AG09319 (cell line): ENCODE data around the gene GRPEL2.

ENCODE experiments used
- DNase-seq: peaks from one replicate; pipeline ENCODE4 v3.0.0-alpha.2; 2010; ENCODE audit warnings: low read depth; ENCODE audit errors: extremely low read depth
- CTCF ChIP-seq: IDR thresholded peaks from 2 replicates; pipeline ENCODE4 v1.5.1; 2011; ENCODE audit warnings: low read depth, mild to moderate bottlenecking, inconsistent platforms, low read length, moderate library complexity

GRPEL2 gene, protein sequence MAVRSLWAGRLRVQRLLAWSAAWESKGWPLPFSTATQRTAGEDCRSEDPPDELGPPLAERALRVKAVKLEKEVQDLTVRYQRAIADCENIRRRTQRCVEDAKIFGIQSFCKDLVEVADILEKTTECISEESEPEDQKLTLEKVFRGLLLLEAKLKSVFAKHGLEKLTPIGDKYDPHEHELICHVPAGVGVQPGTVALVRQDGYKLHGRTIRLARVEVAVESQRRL

DNA sequence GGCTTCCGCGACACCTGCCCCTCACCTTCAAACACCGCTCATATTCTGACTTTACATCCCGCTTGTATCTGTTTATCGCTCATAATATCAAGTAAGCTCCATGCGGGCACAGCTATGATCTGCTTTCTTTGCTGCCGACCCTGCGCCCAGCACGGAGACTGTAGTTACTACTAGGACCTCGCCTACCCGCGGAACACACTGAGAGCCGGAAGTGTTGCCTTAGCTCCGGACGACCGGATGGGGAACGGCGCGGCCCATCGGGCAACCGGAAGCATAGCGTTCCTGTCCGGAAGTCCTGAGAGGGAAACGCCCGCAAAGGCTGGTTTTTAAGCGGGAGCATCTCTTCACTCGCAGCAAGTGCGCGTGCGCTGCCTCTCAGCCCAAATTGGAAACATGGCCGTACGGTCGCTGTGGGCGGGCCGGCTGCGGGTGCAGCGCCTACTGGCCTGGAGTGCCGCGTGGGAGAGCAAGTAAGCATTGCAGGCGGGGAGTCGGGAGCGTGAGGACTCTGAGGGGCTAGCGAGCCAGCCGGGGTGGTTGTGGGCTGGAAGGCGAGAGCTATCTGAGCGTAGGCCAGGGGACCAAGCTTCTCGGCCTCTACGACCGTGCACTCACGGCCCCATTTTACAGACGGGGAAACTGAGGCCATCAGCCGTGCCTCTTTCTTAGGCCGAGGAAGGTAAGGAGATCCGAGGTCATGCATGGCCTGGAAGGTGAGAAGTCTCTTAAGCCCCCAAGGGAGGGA, at the start of gene GRPEL2:
Gene GRPEL2 (plus strand): TSS at position 353 of the 745 bp plus-strand sequence. CDS start 41 bp downstream, at position 394.
- peak; percentile 94 for DNase-seq
- TF ChIP-seq CTCF = no peak

DNA sequence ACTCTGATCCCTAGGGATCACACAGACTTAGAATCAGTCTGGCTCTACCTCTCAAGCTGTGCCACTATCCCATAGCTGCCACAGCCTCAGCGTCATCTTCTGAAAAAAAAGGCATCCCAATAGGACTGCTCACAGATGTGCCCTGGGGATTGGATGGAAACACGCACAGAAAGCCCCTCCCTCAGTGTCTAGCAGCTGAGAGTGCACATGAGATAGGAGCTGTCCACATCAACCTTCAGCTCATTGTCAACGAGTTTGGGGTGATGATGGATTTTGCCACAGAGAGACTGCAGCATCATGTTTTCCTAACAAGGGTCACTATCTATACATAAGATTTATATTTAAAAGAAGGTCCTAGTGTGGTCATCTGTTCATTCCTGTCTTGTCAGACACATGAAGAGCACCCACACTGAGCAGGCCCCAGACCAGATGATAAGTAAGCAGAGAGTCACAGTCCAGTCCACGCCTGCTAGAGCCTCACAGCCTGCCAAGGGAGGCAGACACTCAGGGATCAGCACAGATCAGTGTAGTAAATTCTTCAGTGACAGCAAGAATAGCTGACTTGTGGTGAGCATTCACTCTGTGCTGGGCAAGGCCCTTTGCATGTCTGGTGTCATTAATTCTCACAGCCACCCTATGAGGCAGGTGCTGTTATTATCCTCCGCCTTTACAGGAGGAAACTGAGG, 47.8 kb upstream of the GRPEL2 start:
- no peak for TF ChIP-seq CTCF
- DNase-seq = no peak

- no peak for TF ChIP-seq CTCF
- no peak for DNase-seq
Measured at GRCh38 chr5:149298163-149298562, 47.1 kb upstream of the GRPEL2 start.

DNA sequence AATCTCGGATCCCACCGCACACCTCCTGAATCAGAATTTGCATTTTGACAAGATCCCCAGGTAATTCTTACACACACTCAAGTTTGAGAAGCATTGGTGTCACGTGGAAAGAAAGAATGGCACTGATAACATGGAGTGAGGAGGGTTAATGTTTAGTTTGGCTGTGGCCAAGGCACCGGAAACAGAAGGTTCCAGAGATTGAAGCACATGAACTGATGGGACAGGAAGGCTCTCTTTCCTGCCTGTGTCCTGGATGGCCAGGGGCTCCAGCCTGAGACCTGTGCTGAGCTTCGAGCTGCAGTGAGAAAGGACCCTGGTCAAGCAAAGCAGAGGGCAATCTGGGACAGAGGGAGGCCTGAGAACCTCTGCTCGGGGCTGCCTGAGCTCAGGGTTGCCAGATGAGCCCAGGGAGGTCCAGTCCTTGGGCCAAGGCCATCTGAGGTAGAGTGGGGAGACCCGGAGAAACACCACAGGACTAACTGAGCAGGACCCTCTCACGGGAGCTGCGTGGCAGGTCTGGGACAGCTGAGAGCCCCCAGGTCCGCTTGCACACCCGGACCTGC, 46.4 kb upstream of the GRPEL2 start:
- DNase-seq = no peak
- no peak for TF ChIP-seq CTCF

- TF ChIP-seq CTCF = no peak
- DNase-seq = no peak
Measured at GRCh38 chr5:149299451-149300054, 45.7 kb upstream of the GRPEL2 start.

DNA sequence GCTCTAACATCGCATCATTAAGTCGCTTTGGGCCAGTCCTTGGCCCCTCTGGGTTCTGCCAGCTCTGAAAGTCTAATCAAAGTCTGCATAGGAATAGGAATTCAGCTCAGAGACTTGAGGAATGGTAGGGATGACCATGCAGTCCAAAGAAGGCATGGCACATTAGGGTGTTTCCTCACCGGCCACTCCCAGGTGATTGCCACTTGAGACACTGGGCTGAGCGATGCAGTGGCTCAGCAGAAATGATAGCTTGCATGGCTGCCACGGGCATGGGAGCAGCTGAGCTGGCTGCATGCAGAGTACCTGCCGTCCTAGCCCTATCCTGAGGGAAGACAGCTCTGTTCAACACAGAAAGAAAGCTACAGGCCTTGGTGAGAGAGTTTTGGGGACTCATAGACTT, 44.9 kb upstream of the GRPEL2 start:
- TF ChIP-seq CTCF = no peak
- DNase-seq = no peak
